Testis (tissue), 2 donors: ENCODE data around the gene PITRM1.

Experiments used
- POLR2A ChIP-seq: fragments of 450-650 bp; IDR thresholded peaks from one replicate; pipeline ENCODE4 v1.6.1; 2017; ENCODE audit warnings: antibody characterized with exemption, mild to moderate bottlenecking, moderate library complexity
- TF ChIP-seq, protein P1 (sequence below), 3 experiments: fragments of 450-650 bp in 2 of 3; fragments of 200-600 bp in 1 of 3; sonication (generic) in 1 of 3; IDR thresholded peaks; one replicate each; pipeline ENCODE4 v1.5.1; 2016 to 2019; ENCODE audit warnings: antibody characterized with exemption in 3 of 3, mild to moderate bottlenecking in 2 of 3, moderate library complexity in 1 of 3

DNA sequence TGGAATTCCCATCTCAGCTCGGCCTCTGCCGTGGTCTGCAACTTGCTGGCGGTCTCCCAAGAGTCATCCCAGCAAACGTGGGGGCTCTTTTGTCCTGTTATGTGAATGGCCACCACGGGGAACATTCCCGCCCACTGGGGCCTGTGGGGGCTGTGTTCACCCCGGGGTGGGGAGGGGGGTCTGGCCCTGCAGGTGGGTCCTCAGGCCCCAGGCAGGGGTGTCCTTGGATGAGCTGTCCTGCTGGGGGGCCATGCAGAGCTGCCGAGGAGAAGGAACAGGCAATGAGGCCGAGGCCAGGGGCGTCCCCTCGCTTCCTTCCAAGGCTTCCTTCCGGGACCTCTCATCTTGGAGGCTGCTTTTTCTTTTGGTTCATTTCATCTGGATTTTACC, 24.4 kb upstream of the PITRM1 start:
- TF ChIP-seq, protein P1, sequence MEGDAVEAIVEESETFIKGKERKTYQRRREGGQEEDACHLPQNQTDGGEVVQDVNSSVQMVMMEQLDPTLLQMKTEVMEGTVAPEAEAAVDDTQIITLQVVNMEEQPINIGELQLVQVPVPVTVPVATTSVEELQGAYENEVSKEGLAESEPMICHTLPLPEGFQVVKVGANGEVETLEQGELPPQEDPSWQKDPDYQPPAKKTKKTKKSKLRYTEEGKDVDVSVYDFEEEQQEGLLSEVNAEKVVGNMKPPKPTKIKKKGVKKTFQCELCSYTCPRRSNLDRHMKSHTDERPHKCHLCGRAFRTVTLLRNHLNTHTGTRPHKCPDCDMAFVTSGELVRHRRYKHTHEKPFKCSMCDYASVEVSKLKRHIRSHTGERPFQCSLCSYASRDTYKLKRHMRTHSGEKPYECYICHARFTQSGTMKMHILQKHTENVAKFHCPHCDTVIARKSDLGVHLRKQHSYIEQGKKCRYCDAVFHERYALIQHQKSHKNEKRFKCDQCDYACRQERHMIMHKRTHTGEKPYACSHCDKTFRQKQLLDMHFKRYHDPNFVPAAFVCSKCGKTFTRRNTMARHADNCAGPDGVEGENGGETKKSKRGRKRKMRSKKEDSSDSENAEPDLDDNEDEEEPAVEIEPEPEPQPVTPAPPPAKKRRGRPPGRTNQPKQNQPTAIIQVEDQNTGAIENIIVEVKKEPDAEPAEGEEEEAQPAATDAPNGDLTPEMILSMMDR (IDR thresholded peaks at IDR 0.05): no peak
- TF ChIP-seq POLR2A: no peak
